Adipocyte (in vitro differentiated cells): ENCODE measurements around the gene DOCK2.

Source experiments
- DNase-seq: peaks from one replicate; pipeline ENCODE4 v3.0.0-alpha.2; 2015; ENCODE audit warnings: low read depth
- H3K27me3 ChIP-seq: replicated peaks from 2 replicates; pipeline ENCODE4 v1.7.0; 2013; ENCODE audit warnings: mild to moderate bottlenecking, low read length, moderate library complexity; ENCODE audit not compliant: control insufficient read depth, insufficient read depth
- H3K36me3 ChIP-seq: 2 replicates; pipeline ENCODE4 v1.7.0; 2013; ENCODE audit warnings: low read length, mild to moderate bottlenecking, moderate library complexity; ENCODE audit not compliant: control insufficient read depth, insufficient read depth, severe bottlenecking
- H3K4me1 ChIP-seq: 2 replicates; pipeline ENCODE4 v1.7.0; 2013; ENCODE audit warnings: mild to moderate bottlenecking, low read length, moderate library complexity; ENCODE audit not compliant: control insufficient read depth, insufficient read depth
- H3K4me3 ChIP-seq: 2 replicates; pipeline ENCODE4 v1.7.0; 2013; ENCODE audit warnings: mild to moderate bottlenecking, low read length, moderate library complexity
- H3K9ac ChIP-seq: 2 replicates; pipeline ENCODE4 v1.7.0; 2013; ENCODE audit warnings: mild to moderate bottlenecking, low read length, moderate library complexity
- H3K9me3 ChIP-seq: 2 replicates; pipeline ENCODE4 v1.7.0; 2013; ENCODE audit warnings: mild to moderate bottlenecking, low read length, moderate library complexity; ENCODE audit not compliant: control insufficient read depth

The DOCK2 gene

DNA sequence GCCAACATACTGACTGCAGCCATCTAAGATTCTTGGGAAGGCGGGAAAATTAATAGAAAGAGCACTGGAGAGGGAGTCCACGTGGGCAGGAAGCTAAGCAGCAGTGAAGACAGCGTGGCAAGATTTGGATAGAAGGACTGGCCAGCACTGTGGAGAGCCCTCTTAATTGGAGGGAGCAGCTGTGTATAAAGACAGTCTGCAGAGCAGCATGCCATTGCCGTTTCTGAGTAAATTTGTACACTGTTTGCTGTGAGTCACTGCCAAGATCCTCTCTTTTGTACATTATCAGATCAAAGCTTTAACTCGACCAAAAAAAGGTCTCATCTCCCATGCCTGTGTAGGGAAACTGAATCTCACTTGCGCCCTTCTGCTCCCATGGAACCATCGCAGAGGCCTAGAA is 297.9 kb downstream of the DOCK2 start:
- H3K4me1 ChIP-seq: peaks cover 4% of the 10 kb centered on the region
- peak; percentile 28 for DNase-seq
- no peaks in the 10 kb centered on the region for H3K36me3 ChIP-seq
- H3K27me3 ChIP-seq: no peaks in the 10 kb centered on the region
- no peak overlapping the region for H3K4me3 ChIP-seq
- no peaks in the 10 kb centered on the region for H3K9me3 ChIP-seq
- no peak overlapping the region for H3K9ac ChIP-seq

GRCh38 chr5:169935762-169936161 is 298.7 kb downstream of the DOCK2 start:
- Histone ChIP-seq H3K4me3 (no peak overlapping the region), H3K27me3 (no peaks in the 10 kb centered on the region), H3K36me3 (no peaks in the 10 kb centered on the region), H3K4me1 (peaks cover 4% of the 10 kb centered on the region), H3K9me3 (no peaks in the 10 kb centered on the region), H3K9ac (no peak overlapping the region)
- DNase-seq: no peak

GRCh38 chr5:169938439-169938838 is 301.4 kb downstream of the DOCK2 start:
- H3K4me3 ChIP-seq: no peak overlapping the region
- no peak overlapping the region for H3K9ac ChIP-seq
- H3K4me1 ChIP-seq: peaks cover 21% of the 10 kb centered on the region
- no peaks in the 10 kb centered on the region for H3K9me3 ChIP-seq
- H3K27me3 ChIP-seq: no peaks in the 10 kb centered on the region
- no peak for DNase-seq
- H3K36me3 ChIP-seq: no peaks in the 10 kb centered on the region

GRCh38 chr5:169939731-169940130 is 302.7 kb downstream of the DOCK2 start:
- DNase-seq: no peak
- peaks cover 19% of the 10 kb centered on the region for H3K4me1 ChIP-seq
- no peaks in the 10 kb centered on the region for H3K36me3 ChIP-seq
- no peaks in the 10 kb centered on the region for H3K9me3 ChIP-seq
- no peaks in the 10 kb centered on the region for H3K27me3 ChIP-seq
- H3K9ac ChIP-seq: no peak overlapping the region
- H3K4me3 ChIP-seq: no peak overlapping the region

DNA sequence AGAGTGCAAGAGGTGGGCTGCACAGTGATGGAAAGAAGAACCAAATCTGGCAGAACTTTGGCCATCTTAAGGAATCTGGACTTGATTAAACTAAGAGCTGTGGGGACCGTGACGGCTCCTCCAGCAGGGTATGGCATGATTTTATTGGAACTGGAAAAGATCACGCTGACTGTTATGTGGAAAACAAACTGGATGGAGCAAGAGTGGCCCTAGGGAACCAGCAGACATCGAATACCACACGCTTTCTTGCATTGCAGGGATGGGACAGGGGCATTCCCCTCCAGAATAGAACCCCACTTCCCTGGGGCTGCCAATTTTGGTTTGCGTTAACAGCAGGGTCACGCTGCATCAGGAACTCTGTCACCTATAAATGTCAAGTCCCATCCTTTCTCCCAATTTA is 304.5 kb downstream of the DOCK2 start:
- peak overlapping the region; percentile 25 for H3K4me3 ChIP-seq
- H3K36me3 ChIP-seq: no peaks in the 10 kb centered on the region
- H3K27me3 ChIP-seq: no peaks in the 10 kb centered on the region
- peaks cover 33% of the 10 kb centered on the region for H3K4me1 ChIP-seq
- no peaks in the 10 kb centered on the region for H3K9me3 ChIP-seq
- no peak for DNase-seq
- H3K9ac ChIP-seq: peak overlapping the region; percentile 42

DNA sequence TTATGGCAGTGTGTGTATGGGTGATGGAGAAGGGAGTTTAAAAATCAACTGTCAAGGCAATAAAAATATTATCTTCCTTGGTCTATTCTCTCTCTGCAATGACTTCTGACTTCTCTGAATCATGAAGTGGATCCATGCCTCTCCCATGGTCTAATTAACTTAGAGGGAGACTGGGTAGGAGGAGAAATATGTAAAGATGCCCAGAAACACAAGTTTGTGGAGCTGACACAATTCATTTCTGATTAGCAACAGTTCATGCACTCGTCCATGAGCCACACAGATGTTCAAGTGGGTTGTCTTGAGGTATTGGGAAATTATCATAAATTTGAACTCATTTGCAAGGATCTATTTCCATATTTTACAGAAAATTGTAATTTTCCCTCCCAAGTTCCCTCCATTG is 305.1 kb downstream of the DOCK2 start:
- H3K4me3 ChIP-seq: no peak overlapping the region
- H3K27me3 ChIP-seq: no peaks in the 10 kb centered on the region
- no peaks in the 10 kb centered on the region for H3K36me3 ChIP-seq
- DNase-seq: peak; percentile 34
- peak overlapping the region; percentile 42 for H3K9ac ChIP-seq
- H3K9me3 ChIP-seq: no peaks in the 10 kb centered on the region
- peaks cover 37% of the 10 kb centered on the region for H3K4me1 ChIP-seq

DNA sequence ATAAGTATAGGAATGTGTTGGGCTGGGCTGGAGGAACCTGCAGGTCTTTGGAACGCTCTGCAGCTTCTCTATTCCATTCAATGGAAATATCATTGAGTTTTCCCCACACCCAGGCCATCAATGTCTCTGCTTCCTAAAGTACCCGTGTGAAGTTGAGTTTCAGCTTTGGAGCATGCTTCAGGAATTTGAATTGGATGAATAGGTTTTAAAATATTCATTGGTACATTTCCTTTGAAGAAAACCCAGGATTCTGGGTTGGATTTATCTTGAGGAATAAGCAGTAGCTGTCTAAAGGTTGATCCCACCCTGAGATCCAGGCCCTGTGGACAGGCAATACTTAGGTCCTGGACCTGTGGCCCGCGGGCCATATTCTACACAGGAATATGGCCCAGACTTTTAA is 306.0 kb downstream of the DOCK2 start:
- H3K9ac ChIP-seq: no peak overlapping the region
- no peaks in the 10 kb centered on the region for H3K27me3 ChIP-seq
- DNase-seq: no peak
- peaks cover 37% of the 10 kb centered on the region for H3K4me1 ChIP-seq
- no peaks in the 10 kb centered on the region for H3K9me3 ChIP-seq
- H3K36me3 ChIP-seq: no peaks in the 10 kb centered on the region
- H3K4me3 ChIP-seq: no peak overlapping the region

DNA sequence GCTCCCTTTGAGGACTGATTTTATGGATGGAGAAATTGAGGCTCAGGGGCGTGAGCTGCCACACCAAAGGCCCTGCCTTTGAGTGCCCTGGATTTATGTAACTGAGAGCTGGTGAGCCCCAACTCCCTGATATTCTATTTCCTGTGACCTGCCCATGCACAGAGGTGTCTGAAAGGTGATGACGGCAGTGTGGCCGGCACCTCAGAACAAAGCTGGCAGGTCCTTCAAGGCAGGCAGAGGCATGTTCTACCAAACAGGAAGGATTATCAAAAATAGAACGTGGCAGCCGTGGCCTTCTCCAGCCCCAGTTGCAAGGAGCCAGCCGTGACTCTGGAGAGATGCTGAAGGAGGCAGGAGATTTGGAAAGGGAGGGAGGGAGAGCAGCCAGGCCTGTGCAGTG is 307.0 kb downstream of the DOCK2 start:
- Histone ChIP-seq H3K9ac (no peak overlapping the region), H3K36me3 (no peaks in the 10 kb centered on the region), H3K4me1 (peaks cover 37% of the 10 kb centered on the region), H3K9me3 (no peaks in the 10 kb centered on the region), H3K27me3 (no peaks in the 10 kb centered on the region), H3K4me3 (no peak overlapping the region)
- DNase-seq: no peak

DNA sequence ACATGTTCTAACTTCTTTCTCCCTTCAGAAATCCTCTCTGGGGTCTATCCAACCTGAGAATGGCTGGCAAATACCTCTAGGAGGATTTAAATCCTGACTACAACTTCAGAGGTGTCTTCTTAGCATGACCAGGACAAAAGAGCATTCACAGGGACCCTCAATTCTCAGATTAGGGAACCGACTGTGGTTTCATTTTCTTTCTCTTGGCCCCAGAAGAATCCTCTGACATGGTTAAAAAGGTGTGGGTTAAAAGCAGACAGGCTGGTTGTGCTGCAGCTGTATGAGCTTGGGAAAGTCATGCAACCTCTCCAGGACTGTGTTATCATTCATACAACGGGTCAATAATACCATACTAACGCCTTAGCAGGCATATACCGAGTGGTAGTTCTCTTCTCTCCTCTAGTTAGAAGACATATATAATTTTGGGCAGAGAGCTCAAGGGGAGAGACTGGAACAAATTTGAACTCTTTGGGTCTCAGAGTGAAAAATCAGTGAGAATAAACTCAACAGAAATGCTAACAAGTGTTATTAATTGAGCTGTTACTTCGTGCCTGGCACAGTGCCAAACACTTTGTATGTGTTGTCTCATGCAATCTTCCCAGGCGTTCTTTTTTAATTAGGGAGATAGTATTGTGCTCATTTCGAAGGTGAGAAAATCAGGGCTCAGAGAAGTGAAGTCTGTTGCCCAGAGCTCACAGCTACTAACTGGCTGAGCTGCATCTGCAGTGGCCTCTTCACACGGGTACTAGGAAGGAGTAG is 308.0 kb downstream of the DOCK2 start:
- DNase-seq: peak; percentile 28
- Histone ChIP-seq H3K4me3 (peak overlapping the region; percentile 33), H3K27me3 (no peaks in the 10 kb centered on the region), H3K4me1 (peaks cover 37% of the 10 kb centered on the region), H3K9me3 (no peaks in the 10 kb centered on the region), H3K36me3 (no peaks in the 10 kb centered on the region), H3K9ac (peak overlapping the region; percentile 73)

GRCh38 chr5:169945831-169946261 is 308.8 kb downstream of the DOCK2 start:
- Histone ChIP-seq H3K36me3 (no peaks in the 10 kb centered on the region), H3K4me1 (peaks cover 37% of the 10 kb centered on the region), H3K4me3 (peak overlapping the region; percentile 33), H3K9me3 (no peaks in the 10 kb centered on the region), H3K9ac (peak overlapping the region; percentile 73), H3K27me3 (no peaks in the 10 kb centered on the region)
- DNase-seq: peak; percentile 73

DNA sequence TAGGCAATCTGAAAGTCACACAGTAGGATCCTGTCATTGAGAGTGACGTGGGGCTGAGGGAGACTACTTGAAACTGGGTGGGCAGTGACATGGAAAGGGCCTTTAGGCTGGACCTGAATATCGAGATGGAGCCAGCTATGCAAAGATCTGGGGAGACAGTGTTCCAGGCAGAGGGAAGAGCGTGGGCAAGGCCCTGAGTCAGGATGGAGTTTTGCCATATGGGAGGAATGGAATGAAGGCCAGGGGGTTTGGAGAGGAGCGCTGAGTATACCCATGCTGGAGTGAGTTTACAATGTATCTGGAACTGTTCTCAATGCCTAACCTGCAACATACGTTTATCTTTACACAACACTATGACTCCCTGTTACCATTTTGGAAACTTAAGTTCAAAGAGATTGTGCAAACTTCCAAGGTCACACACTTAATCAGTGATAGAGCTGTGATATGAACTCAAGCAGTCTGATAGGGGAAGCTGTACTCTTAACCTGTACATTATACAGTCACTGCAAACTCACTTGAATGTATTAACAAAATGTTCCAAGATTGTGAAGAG is 309.7 kb downstream of the DOCK2 start:
- no peak overlapping the region for H3K9ac ChIP-seq
- no peak for DNase-seq
- H3K4me3 ChIP-seq: no peak overlapping the region
- H3K36me3 ChIP-seq: no peaks in the 10 kb centered on the region
- H3K9me3 ChIP-seq: no peaks in the 10 kb centered on the region
- peaks cover 29% of the 10 kb centered on the region for H3K4me1 ChIP-seq
- no peaks in the 10 kb centered on the region for H3K27me3 ChIP-seq
